Heart left ventricle (tissue), 16 donors: ENCODE measurements around the gene CHST5. TPM values are rescaled to one million over a fixed set of nuclear protein-coding genes. Genes with fewer than 3 reads are reported as not detected.

Experiments used
- ATAC-seq, 4 donors: fragments of 200-7000 bp; cut with Tn5 transposase; one replicate each; pipeline ENCODE4 v1.9.1; 2020 to 2022; ENCODE audit warnings: moderate library complexity in 4 of 4, mild to moderate bottlenecking in 3 of 4, moderate number of reproducible peaks in 1 of 4
- DNase-seq, 5 donors: peaks; one replicate each; pipeline ENCODE4 v3.0.0-alpha.2; 2020
- H3K27ac ChIP-seq, 12 donors: fragments of 200-600 bp; sonication (generic) in 4 of 12; one replicate each; pipeline versions ENCODE4 v1.5.0 to v1.8.0; 2016 to 2022; ENCODE audit warnings: mild to moderate bottlenecking in 2 of 12
- H3K27me3 ChIP-seq, 9 donors: fragments of 200-600 bp; sonication (generic) in 2 of 9; one replicate each; pipeline versions ENCODE4 v1.5.1 to v1.8.0; 2016 to 2022; ENCODE audit warnings: mild to moderate bottlenecking in 3 of 9
- H3K36me3 ChIP-seq, 9 donors: fragments of 200-600 bp; sonication (generic) in 2 of 9; one replicate each; pipeline versions ENCODE4 v1.5.0 to v1.8.0; 2018 to 2022; ENCODE audit warnings: mild to moderate bottlenecking in 2 of 9
- H3K4me1 ChIP-seq, 12 donors: fragments of 200-600 bp; sonication (generic) in 4 of 12; one replicate each; pipeline versions ENCODE4 v1.5.0 to v1.8.0; 2016 to 2022; ENCODE audit warnings: mild to moderate bottlenecking in 3 of 12
- H3K4me3 ChIP-seq, 12 donors: fragments of 200-600 bp; sonication (generic) in 4 of 12; one replicate each; pipeline versions ENCODE4 v1.5.0 to v1.8.0; 2017 to 2022; ENCODE audit warnings: mild to moderate bottlenecking in 9 of 12, moderate library complexity in 4 of 12
- H3K9me3 ChIP-seq, 12 donors: fragments of 200-600 bp; sonication (generic) in 4 of 12; one replicate each; pipeline versions ENCODE4 v1.5.0 to v1.8.0; 2016 to 2022; ENCODE audit warnings: mild to moderate bottlenecking in 1 of 12
- CTCF ChIP-seq, 12 donors: fragments of 200-600 bp; sonication (generic) in 4 of 12; IDR thresholded peaks; one replicate each; pipeline versions ENCODE4 v1.5.0 to v1.8.0; 2018 to 2022; ENCODE audit warnings: antibody characterized with exemption in 12 of 12, mild to moderate bottlenecking in 5 of 12
- POLR2A ChIP-seq, 2 donors: fragments of 450-650 bp; IDR thresholded peaks; one replicate each; pipeline ENCODE4 v1.6.1; 2017; ENCODE audit warnings: antibody characterized with exemption in 2 of 2, mild to moderate bottlenecking in 2 of 2, moderate library complexity in 2 of 2
- WGBS, 4 donors: extraction: QIAGEN DNeasy Blood & Tissue Kit in 2 of 4; methylation state at CpG; one replicate each; pipeline versions ENCODE4 v1.1.5 to v1.1.7; 2013 to 2018; 5-methylcytosine and 5-hydroxymethylcytosine counted together
- intact Hi-C, 10 donors: fragments of 100-400 bp; cut with DNase I; formaldehyde crosslinking; loops; one replicate each; pipeline versions ENCODE4 v1.11.1 to v1.14.2; 2022
- polyA plus RNA-seq, 2 donors: library from polyadenylated mRNA; stranded (reverse); fragments of 200-250 nt; gene quantifications; one replicate each; pipeline ENCODE4 v1.2.3, GENCODE V29; 2013
- total RNA-seq, 9 donors: library from RNA; depleted of rRNA in 2 of 9; stranded (reverse); fragments of >200 nt in 2 of 9; fragmentation: NEBNext Ultra II Directional in 3 of 9; extraction: Animal tissue kit (Norgen Biotek cat#: 25700) in 3 of 9; gene quantifications; one replicate each; pipeline versions ENCODE4 v1.1.0 to v1.2.4, GENCODE V29; 2016 to 2023
- donor health status: ischemic (EF 13 %, LVEDD 7.1; RV severe dilation, severe dysfunction).
- donor health status: healthy with polysubstance abuse.
- donor health status: DM: no; HTN: yes; CAD: no.
- donor health status: DM: no; HTN: no; CAD: no.
- donor health status: ischemic (EF 25% LVEDD 6.9; RV normal size, moderate dysfunction).
- donor health status: ischemic (EF 25% LVEDD 5.7; RV mildly dilated, moderate dysfunction).
- donor health status: healthy.
- donor health status: DM: yes; HTN: yes; CAD: no.
- donor health status: ischemic (EF 35%, LVEDD 5.7; RV mildly dilated, moderate dysfunction).
- donor health status: nonischemic (EF 11% LVEDD 7.7; RV severe dilation, severe dysfunction).
- donor health status: DM: yes; HTN: yes; CAD: no.
- donor health status: PGD.
- donor health status: ischemic (EF 29% LVEDD 5.4; RV normal size, mild dysfunction).
- donor health status: nonischemic (EF 23%, LVEDD 6.1; RV moderate dilation, normal function).

Gene CHST5
- total and polyA plus RNA-seq, 11 donors, result 0.15 to 0.96 (median 0.44) TPM; not detected in 3

DNA sequence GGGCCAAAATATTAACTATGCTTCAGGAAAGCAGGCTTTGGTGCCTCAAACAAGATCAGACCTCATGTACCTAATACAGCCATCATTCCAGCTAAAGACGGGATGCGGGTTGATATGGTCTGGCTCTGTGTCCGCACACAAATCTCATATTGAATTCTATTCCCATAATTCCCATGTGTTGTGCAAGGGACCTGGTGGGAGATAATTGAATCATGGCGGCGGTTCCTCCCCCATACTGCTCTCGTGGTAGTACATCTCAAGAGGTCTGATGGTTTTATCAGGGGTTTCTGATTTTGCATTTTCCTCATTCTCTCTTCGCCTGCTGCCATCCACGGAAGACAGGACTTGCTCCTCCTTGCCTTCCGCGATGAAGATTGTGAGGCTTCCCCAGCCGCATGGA, 21.6 kb downstream of the CHST5 start:
- Histone ChIP-seq H3K4me3 (no peak overlapping the region), H3K4me1 (peaks cover 0 to 10% (median 6%) of the 10 kb centered on the region in 12 donors), H3K27me3 (no peaks in the 10 kb centered on the region), H3K9me3 (no peaks in the 10 kb centered on the region), H3K27ac (no peak overlapping the region), H3K36me3 (no peaks in the 10 kb centered on the region)
- intact Hi-C loops, result no loop called here
- DNase-seq (no peak), ATAC-seq (no peak)
- TF ChIP-seq POLR2A (IDR thresholded peaks at IDR 0.05) (no peak), CTCF (IDR thresholded peaks at IDR 0.05) (no peak)
- 91 to 97% (median 96%) methylated on average over 11 of the region's 11 CpGs for WGBS, 4 donors

DNA sequence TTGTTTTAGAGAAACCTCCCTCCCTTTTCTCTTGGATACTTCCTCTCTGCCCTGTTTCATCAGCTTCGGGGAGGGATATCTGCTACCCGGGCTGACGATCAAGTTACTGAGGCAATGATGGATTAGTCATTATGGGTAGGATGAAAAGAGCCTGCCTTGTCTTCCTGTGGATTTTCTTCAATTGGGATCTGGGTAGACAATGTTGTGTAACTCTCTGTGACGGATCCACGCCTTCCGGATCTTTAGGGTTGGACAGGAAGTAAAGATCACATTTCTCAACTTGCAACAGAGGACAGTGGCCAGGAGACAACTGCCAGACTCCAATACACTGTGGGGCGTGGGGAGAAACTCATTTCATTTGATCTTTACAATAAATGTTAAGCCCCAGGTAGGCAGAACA, 29.3 kb downstream of the CHST5 start:
- ATAC-seq (peak; percentile 36 to 83 (median 75)), DNase-seq (peak in 2 of 5 donors; percentile 58 to 66)
- WGBS, 4 donors, result 28 to 53% (median 34%) methylated on average over 7 of the region's 7 CpGs

DNA sequence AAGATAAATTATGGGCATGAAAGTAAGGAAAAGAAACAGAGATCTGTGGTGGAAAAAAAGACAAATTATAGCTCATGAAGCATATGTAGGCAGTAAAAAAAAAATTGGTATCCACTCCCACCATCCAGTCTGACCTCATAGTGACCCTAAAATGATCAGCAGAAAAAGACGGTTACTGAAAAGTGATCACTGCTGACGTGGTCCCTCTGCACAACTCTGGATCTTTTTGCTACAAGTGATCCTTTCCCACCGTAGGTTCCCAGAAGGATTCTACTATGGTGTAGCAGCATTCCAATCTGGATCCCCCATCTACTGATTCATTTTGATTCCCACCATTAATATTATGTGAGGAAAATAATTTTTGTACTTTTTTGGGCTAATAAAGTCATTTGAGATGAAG, 29.8 kb downstream of the CHST5 start:
- H3K27me3 ChIP-seq, result no peaks in the 10 kb centered on the region
- H3K36me3 ChIP-seq, result no peaks in the 10 kb centered on the region
- peaks cover 0 to 13% (median 2%) of the 10 kb centered on the region in 12 donors for H3K4me1 ChIP-seq
- TF ChIP-seq POLR2A (IDR thresholded peaks at IDR 0.05), result no peak
- TF ChIP-seq CTCF (IDR thresholded peaks at IDR 0.05), result no peak
- intact Hi-C loops, result loop anchor here in 1 of 10 donors (5.0 kb wide), 1 partner anchor 36 kb away; no protein-coding TSS in a partner anchor
- peak overlapping the region in 6 of 12 donors; percentile 14 to 67 (median 25) for H3K27ac ChIP-seq
- no peaks in the 10 kb centered on the region for H3K9me3 ChIP-seq
- no peak overlapping the region for H3K4me3 ChIP-seq
- no peak for DNase-seq
- 81 to 89% (median 87%) methylated on average over 3 of the region's 3 CpGs for WGBS, 4 donors
- ATAC-seq, result no peak

More for the DNA sequence above, 29.3 kb downstream of the CHST5 start:
- intact Hi-C loops, result loop anchor here in 1 of 10 donors (5.0 kb wide), 1 partner anchor 36 kb away; no protein-coding TSS in a partner anchor
- Histone ChIP-seq H3K27me3 (no peaks in the 10 kb centered on the region), H3K9me3 (no peaks in the 10 kb centered on the region), H3K4me1 (peaks cover 0 to 12% (median under 1%) of the 10 kb centered on the region in 12 donors), H3K4me3 (no peak overlapping the region), H3K27ac (peak overlapping the region in 6 of 12 donors; percentile 14 to 67 (median 25)), H3K36me3 (no peaks in the 10 kb centered on the region)
- no peak for TF ChIP-seq POLR2A (IDR thresholded peaks at IDR 0.05)
- no peak for TF ChIP-seq CTCF (IDR thresholded peaks at IDR 0.05)

- ATAC-seq (no peak), DNase-seq (no peak)
- WGBS, 4 donors, result 72 to 90% (median 85%) methylated on average over 1 of the region's 1 CpG
- H3K9me3 ChIP-seq, result no peaks in the 10 kb centered on the region
- TF ChIP-seq CTCF (IDR thresholded peaks at IDR 0.05) (no peak), POLR2A (IDR thresholded peaks at IDR 0.05) (no peak)
- peaks cover 0 to 21% (median 6%) of the 10 kb centered on the region in 12 donors for H3K4me1 ChIP-seq
- H3K4me3 ChIP-seq, result no peak overlapping the region
- H3K36me3 ChIP-seq, result no peaks in the 10 kb centered on the region
- H3K27me3 ChIP-seq, result no peaks in the 10 kb centered on the region
- H3K27ac ChIP-seq, result no peak overlapping the region
- intact Hi-C loops, result no loop called here
These were observed 32.1 kb downstream of the CHST5 start for GRCh38 chr16:75503801-75504200.
